ENCODE results near the gene UNK. TPM values are rescaled to one million over a fixed set of nuclear protein-coding genes. Genes with fewer than 3 reads are reported as not detected.
A peak's percentile ranks its signal among the peaks of the same experiment; 100 is the strongest.

UNK gene
- total RNA-seq, 2 experiments from 2014 or later = 41.5 to 67.6 TPM

GRCh38 chr17:75785016-75785890, 647 bp downstream of the UNK start:
- H4K20me1 ChIP-seq (ENCODE audit: insufficient read depth, low read length) = no peaks in the 10 kb centered on the region
- TSS peak; percentile 72 for BruUV-seq (replicated peaks)
- intact Hi-C loops (cut with micrococcal nuclease; ENCODE audit: unreplicated experiment) = loop anchor here (2.0 to 10.0 kb wide), 3 partner anchors 42 to 510 kb away; partner anchors contain the start of genes ACOX1, MIF4GD and TEN1
- peak overlapping the region; percentile 76 for H3K4me3 ChIP-seq (ENCODE audit: low read depth, low read length, poor library complexity, severe bottlenecking)
- H3K9me2 ChIP-seq (ENCODE audit: insufficient read depth, low read length) = no peaks in the 10 kb centered on the region
- ChIA-PET CTCF (ENCODE audit: unreplicated experiment) (interaction anchor here (0.6 to 1.5 kb wide), 2 partner anchors 32 to 40 kb away, joined by 3 to 7 read pairs; no protein-coding TSS in a partner anchor), POLR2A (interaction anchor here (0.7 to 4.0 kb wide), 17 partner anchors 9 to 235 kb away, joined by 3 to 33 read pairs (median 4); partner anchors contain the start of genes GALK1 and WBP2)
- peak overlapping the region; percentile 88 for H3K4me2 ChIP-seq (ENCODE audit: low read length)
- H2AFZ ChIP-seq (ENCODE audit: low read length) = peak overlapping the region; percentile 1; the same call in 1 of the 2 replicates
- H3K9me3 ChIP-seq (ENCODE audit: low read length) = no peaks in the 10 kb centered on the region
- peaks cover 52% of the 10 kb centered on the region for H3K79me2 ChIP-seq (ENCODE audit: insufficient read depth, low read depth, low read length)
- H3K36me3 ChIP-seq (ENCODE audit: insufficient read depth, low read length) = peaks cover 17% of the 10 kb centered on the region
- peaks cover 50% of the 10 kb centered on the region for H3K4me1 ChIP-seq (ENCODE audit: insufficient read depth, low read length, poor library complexity, severe bottlenecking)
- TF ChIP-seq CTCF (conservative IDR thresholded peaks at IDR 0.05; ENCODE audit: low read length) = no peak
- no peak for TF ChIP-seq EZH2phosphoT487 (IDR thresholded peaks at IDR 0.05; ENCODE audit: borderline replicate concordance, low read depth, low read length)
- peak overlapping the region; percentile 91 for H3K27ac ChIP-seq (ENCODE audit: low read depth, low read length, poor library complexity, severe bottlenecking)
- peak; percentile 96 for DNase-seq (ENCODE audit: low spot score)

- Histone ChIP-seq H4K20me1 (ENCODE audit: insufficient read depth, low read length) (0 out of 2 replicates have a peak, but pooled peaks cover 5% of the 10 kb centered on the region), H3K36me3 (ENCODE audit: insufficient read depth, low read length) (peaks cover 74% of the 10 kb centered on the region), H3K4me2 (ENCODE audit: low read length) (no peak overlapping the region), H3K4me1 (ENCODE audit: insufficient read depth, low read length, poor library complexity, severe bottlenecking) (peaks cover 19% of the 10 kb centered on the region), H3K9me3 (ENCODE audit: low read length) (no peaks in the 10 kb centered on the region), H3K9me2 (ENCODE audit: insufficient read depth, low read length) (no peaks in the 10 kb centered on the region), H3K79me2 (ENCODE audit: insufficient read depth, low read depth, low read length) (peaks cover 95% of the 10 kb centered on the region), H3K4me3 (ENCODE audit: low read depth, low read length, poor library complexity, severe bottlenecking) (no peak overlapping the region), H3K27ac (ENCODE audit: low read depth, low read length, poor library complexity, severe bottlenecking) (no peak overlapping the region), H2AFZ (ENCODE audit: low read length) (no peak overlapping the region)
- POLR2A ChIA-PET = interaction anchor here (0.6 to 2.0 kb wide), 10 partner anchors 8 to 670 kb away, joined by 3 to 18 read pairs (median 4); a partner anchor contains a TSS
- TF ChIP-seq CTCF (conservative IDR thresholded peaks at IDR 0.05; ENCODE audit: low read length) = no peak
- TF ChIP-seq EZH2phosphoT487 (IDR thresholded peaks at IDR 0.05; ENCODE audit: borderline replicate concordance, low read depth, low read length) = no peak
- DNase-seq (ENCODE audit: low spot score) = no peak
- CTCF ChIA-PET (ENCODE audit: unreplicated experiment) = no interaction called here
- BruUV-seq (replicated peaks) = no TSS peak
- intact Hi-C loops (cut with micrococcal nuclease; ENCODE audit: unreplicated experiment) = no loop called here
These were observed 6.6 kb downstream of the UNK start for GRCh38 chr17:75791254-75791653.

Measured in OCI-LY7 (cell line).